Activated CD4-positive, alpha-beta T cell treated with anti-CD3 and anti-CD28 coated beads, Interleukin-10, Interleukin-2, amounts not matched to agents 100 ng/mL and 50 ng/mL, durations not matched to agents 16 hours and 8 hours (primary cell): ENCODE data around the gene PPP6R2.
"Not testable (repeated sequence)": the region's sequence is repeated elsewhere in the genome, so short reads cannot be mapped to it uniquely, and the experiment has no call there.

Experiments
- DNase-seq: peaks from one replicate; pipeline ENCODE4 v3.0.0-alpha.2; 2020

The PPP6R2 gene

DNA sequence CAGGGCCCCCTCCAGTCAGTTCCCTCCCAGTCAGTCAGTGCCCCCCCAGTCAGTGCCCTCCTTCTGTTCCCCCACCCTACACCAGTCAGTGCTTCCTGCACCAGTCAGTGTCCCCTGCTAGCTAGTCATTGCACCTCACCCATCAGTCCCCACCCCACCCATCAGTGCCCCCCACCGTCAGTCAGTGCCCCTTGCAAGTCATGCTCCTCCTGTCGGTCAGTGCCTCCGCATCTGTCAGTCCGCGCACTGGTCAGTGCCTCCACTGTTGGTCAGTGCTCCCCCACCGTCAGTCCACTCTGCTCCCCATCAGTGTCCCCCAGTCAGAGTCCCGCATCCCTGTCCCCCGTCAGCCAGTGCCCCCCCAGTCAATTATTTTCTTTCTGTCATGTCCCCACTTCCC, 3.3 kb downstream of the PPP6R2 start:
- DNase-seq = no peak

DNA sequence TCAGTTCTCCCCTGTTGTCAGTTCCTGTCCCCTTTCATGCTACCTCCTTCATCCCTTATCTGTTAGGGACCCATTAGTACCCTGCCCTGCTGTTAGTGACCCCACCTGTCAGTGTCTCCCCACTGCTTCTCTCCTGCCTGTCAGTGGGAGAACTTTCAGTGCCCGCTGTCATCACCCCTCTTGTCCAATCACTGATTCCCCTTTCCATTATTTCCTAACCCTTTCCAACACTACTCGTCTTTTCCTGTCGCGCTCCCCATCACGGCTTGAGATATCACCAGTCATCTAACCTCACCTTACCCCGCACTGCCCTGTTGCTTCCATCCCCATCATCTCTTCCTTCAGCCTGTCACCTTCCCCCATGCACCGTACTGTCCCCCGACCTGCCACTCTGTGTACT, 4.0 kb downstream of the PPP6R2 start:
- no peak for DNase-seq

DNA sequence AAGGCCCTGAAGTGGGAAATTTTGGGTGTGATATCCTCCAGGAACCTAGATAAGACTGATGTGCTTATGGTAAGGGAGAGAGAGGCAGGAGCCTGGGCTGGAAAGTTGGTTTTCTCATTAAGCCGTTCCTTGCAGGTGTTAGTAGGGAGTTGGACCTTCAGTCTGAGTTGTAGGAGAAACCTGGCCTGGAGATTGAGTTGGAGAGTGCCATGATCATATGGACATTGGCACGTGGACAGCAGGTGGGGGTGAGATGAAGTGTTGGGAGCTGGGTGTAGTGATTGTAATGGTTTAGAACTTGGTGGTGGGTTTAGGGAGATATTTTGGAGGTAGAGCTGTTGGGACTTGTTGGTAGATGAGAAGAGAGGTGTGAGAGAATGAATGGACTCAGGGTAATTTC, 4.9 kb downstream of the PPP6R2 start:
- DNase-seq = no peak

DNA sequence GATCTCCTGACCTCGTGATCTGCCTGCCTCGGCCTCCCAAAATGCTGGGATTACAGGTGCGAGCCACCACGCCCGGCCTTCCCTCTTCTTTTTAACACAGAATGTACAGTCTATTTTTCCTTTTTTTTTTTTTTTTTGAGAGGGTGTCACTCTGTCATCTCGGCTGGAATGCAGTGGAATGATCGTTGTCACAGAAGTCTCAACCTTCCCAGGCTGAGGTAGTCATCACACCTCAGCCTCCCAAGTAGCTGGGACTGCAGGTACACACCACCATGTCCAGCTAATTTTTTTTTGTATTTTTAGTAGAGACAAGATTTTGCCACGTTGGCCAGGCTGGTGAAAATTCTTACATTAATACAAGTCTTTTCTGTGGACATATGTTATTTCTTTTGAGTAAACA, 13.1 kb downstream of the PPP6R2 start:
- DNase-seq = no peak

DNA sequence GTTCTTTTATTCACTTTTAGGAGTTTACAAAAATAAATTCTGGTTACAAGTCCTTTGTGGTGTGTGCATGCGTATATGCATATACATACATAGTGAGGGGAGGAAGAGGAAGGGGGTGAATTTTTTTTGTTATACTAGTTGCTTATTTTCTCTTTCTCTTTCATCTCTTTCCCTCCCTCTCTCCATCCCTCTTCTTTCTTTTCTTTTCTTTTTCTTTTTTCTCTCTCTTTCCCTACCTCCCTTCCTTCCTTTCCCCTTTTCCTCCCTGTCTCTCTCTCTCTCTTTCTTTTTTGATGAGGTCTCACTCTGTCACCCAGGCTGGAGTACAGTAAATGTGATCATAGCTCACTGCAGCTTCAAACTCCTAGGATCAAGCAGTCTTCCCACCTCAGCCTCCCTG, 14.1 kb downstream of the PPP6R2 start:
- no peak for DNase-seq

DNA sequence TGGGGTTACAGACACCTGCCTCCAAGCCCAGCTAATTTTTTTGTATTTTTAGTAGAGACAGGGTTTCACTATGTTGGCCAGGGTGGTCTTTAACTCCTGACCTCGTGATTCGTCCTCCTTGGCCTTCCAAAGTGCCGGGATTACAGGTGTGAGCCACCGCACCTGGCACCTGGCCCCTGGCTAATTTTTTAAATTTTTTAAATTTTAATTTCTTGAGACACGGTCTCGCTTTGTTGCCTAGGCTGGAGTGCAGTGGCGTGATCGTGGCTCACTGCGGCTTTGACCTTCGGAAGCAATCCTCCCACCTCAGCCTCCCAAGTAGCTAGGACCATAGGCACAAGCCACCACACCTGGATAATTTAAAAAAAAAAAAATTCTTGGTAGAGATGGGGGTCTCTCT, 14.6 kb downstream of the PPP6R2 start:
- no peak for DNase-seq

DNA sequence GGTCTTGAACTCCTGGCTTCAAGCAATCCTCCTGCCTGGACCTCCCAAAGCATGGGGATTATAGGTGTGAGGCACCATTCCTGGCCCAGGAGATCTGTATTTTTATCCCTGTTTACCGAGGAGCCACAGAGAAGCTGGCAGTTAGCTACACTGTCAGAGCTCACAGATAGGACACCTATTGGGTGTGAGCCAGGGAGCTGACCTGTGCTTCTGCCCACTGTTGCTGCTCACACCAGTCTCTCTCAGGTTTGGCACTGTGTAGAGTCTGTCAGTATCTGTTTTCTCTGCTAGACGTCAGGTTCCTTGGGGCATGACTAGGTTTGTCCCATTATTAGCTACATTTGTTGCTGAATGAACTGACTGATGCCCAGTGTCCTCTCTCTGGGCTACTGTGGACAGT, 17.5 kb downstream of the PPP6R2 start:
- DNase-seq = no peak

DNA sequence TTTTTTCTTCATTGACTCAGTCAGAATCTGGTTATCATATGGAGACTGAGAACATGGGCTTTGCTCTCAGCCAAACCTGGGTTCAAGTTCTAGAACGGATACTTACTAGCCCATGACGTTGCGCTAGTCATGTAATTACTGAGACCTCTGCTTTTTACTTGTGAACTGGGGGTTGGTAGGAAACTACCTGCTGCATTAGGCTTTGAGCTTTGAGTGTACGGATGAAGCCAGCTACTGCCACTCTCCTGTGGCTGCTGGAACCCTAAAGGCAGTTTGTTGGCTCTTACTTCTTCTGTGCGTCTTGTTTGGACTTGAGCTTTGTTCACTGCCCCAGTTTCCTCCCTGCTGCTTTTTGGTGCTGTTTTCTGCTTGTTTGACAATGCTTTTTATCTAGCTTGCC, 18.1 kb downstream of the PPP6R2 start:
- DNase-seq = peak; percentile 42

DNA sequence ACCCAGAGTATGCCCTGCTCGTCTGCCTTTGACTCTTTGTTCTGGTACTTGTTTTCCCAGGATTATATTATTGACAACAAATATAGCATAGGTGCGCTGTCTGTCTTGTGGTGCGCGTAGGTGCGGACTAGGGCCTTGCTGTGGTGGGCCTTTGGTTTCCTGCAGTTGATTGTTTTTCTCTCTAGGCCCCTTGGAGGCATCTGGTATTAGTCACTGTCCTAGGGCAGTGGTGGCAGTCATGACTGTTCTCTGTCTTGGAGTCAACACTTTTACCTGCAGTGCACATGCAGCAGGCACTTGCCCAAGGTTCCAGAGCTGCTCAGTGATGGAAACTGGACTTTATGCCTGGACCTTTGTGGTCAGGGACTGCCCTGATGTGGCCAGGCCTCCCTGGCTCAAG, 18.6 kb downstream of the PPP6R2 start:
- peak; percentile 64 for DNase-seq

DNA sequence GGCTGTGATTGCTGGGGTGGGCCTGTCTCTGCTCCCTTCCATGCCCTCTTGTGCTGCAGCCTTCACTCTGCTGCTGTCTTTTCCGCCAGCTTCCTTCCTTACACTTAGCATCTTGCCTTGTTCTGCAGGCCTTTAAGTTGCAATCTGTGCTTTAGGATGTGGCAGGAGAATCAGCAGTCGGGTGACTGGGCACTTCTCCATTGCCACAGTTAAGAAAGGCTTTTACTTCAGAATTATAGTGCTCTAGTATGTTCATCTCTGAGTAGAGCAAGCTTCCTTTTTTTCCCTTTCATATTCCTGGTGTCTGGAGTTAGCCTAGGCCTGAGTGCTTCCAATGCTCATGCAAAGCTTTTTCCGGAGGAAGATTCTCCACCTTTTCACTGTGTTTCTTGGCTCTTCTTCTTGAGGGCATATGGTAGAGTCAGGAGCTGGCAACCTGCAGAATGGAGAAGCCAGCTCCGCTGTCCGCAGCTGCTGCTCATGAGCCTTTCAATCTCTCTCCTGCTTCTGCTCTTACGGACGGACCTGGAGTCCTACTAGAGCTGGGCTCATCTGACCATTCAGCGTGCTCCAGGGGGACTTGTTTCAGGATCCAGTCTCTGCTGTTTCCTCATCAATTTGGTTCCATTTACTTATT, 20.2 kb downstream of the PPP6R2 start:
- DNase-seq = no peak

DNA sequence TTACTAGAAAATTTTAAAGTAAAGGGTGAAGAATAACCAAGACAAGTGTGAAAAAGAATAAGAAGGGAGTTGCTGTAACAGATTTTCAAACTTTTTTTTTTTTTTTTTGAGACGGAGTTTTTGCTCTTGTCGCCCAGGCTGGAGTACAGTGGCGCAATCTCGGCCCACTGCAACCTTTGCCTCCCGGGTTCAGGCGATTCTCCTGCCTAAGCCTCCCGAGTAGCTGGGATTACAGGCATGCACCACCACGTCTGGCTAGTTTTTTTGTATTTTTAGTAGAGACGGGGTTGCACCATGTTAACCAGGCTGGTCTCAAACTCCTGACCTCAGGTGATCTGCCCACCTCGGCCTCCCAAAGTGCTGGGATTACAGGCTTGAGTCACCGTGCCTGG, 20.7 kb downstream of the PPP6R2 start:
- not testable (repeated sequence) for DNase-seq

DNA sequence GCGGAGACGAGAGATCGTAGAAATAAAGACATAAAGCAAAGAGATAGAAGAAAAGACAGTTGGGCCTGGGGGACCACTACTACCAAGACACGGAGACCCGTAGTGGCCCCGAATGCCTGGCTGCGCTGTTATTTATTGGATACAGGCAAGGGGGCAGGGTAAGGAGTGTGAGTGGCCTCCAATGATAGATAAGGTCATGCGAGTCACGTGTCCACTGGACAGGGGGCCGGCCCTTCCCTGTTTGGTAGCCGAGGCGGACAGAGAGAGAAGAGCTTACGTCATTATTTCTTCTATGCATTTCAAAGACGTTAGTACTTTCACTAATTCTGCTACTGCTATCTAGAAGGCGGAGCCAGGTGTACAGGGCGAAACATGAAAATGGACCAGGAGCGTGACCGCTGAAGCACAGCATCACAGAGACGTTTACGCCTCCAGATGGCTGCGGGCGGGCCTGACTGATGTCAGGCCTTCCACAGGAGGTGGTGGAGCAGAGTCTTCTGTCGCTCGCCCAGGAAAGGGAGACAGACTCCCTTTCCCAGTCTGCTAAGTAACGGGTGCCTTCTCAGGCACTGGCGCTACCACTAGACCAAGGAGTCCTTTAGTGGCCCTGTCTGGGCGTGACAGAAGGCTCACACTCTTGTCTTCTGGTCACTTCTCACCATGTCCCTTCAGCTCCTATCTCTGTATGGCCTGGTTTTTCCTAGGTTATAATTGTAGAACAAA, 24.8 kb downstream of the PPP6R2 start:
- no peak for DNase-seq

DNA sequence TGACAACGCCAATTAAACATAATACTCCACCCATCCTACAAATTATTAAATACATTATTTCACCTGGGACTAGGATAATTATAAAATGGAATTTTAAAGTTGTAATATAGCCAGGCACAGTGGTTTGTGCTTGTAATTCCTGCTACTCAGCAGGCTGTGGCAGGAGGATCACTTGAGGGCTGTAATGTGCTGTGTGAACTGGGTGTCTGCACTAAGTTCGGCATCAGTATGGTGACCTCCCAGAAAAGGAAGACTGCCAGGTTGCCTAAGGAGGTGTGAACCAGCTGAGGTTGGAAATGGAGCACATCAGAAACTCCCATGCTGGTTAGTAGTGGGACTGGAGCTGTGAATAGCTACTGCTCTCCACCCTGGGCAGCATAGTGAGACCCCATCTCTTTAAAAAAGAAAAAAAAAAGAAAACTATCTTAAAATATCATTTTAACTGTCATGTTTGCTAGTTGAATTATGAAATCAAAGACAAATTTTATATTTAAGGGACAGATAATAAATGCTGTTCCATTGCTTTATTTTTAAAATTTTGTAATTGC, 28.0 kb downstream of the PPP6R2 start:
- no peak for DNase-seq

DNA sequence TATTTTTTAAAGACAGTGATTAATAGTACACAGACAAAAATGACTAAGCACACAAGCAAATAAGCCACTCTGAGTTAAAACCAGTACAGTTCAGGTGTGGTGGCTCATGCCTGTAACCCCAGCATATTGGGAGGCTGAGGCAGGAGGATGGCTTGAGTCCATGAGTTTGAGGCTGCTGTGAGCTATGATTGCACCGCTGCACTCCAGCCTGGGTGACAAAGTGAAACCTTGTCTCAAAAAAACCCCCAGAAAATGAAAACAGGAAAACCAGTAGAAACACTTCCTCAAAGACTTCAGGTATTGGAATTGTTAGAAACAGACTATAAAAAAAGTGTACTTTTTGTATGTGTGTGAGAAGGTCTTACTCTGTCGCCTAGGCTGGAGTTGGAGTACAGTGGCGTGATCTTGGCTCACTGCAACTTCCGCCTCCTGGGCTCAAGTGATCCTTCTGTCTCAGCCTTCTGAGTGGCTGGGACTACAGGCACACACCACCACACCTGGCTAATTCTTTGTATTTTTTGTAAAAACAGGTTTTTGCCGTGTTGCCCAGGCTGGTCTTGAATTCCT, 33.0 kb downstream of the PPP6R2 start:
- DNase-seq = peak; percentile 26

DNA sequence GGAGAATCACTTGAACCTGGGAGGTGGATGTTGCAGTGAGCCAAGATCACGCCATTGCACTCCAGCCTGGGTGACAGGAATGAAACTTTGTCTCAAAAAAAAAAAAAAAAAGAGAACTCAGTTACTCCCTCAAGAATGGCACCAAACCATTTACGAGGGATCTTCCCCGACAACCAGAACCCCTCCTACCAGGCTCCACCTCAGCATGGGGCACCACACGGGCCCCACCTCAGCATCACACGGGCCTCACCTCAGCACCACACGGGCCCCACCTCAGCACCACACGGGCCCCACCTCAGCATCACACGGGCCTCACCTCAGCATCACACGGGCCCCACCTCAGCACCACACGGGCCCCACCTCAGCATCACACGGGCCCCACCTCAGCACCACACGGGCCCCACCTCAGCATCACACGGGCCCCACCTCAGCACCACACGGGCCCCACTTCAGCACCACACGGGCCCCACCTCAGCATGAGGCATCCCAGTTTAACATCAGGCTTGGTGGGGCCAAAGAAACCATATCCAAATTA, 38.0 kb downstream of the PPP6R2 start:
- DNase-seq = not testable (repeated sequence)

DNA sequence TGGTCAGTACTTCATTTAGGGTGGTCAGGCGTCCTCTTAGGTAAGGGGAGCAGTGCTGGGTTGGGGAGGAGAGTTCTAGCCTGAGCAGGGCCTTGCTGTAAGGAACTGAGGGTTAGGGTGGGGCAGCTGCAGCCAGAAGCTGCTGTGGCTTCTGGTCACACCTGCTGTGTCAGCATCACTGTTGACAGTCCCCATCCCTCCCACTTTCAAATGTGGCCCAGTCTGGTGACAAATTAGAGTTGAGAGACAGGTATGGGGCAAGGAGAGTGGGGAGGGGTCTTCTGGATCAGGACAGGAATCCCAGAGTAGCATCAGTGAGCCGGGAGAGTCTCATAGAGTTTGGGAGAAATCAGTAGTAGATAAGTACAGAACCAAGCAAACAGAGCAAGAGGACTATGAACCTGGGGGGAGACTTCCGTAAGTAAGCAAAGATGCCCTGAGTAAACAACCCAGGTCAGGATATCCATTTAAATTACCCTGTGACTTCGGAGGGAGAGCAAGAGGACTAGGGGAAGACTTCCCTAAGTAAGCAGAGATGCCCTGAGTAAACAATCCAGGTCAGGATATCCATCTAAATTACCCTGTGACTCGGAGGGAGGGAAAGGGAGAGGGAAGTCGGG, 53.7 kb downstream of the PPP6R2 start:
- DNase-seq = no peak

DNA sequence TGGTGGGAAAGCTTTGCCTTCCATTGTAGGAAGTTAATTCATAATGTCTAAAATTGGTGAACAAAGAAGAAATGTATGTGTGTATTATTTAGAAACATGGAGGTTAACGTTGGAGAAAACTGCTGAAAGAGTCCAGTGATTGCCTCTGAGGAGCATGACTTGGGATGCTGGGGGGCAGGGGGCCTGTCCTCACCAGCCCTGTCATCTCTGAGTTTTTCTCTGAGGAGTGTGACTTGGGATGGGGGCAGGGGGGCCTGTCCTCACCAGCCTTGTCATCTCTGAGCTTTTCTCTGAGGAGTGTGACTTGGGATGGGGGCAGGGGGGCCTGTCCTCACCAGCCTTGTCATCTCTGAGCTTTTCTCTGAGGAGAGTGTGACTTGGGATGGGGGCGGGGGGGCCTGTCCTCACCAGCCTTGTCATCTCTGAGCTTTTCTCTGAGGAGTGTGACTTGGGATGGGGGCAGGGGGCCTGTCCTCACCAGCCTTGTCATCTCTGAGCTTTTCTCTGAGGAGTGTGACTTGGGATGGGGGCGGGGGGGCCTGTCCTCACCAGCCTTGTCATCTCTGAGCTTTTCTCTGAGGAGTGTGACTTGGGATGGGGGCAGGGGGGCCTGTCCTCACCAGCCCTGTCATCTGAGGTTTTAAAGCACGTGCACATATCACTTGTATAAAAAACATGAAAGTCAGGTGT, 54.4 kb downstream of the PPP6R2 start:
- DNase-seq = not testable (repeated sequence)

DNA sequence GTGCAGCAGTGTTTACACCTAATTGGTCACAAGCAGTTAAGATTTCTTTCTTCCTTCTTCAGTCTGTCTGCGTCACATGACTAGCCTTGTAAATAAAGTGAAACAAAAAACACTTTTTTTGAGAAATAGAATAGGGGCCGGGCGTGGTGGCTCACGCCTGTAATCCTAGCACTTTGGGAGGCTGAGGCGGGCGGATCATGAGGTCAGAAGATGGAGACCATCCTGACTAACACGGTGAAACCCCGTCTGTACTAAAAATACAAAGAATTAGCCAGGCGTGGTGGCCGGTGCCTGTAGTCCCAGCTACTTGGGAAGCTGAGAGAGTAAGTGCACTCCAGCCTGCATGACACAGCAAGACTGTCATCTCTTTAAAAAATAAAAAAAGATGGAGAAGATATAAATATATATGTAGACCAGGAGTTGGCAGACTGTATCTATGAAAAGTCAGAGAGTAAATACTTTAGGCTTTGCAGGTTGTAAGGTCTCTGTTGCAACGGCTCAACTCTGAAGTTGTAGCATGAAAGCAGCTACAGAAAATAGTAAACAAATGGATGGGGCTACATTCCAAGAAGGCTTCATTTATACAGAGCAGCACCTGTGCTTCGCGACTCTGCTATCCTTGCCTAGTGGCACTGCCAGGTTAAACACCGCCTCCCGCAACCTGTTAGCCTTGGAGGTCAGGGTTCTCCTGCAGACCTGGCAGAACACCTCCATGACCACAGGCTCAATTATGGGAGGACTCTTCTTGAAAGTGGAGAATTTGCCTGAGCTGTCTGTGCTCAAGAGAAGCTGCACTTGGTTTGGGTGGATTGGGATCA, 55.9 kb downstream of the PPP6R2 start:
- DNase-seq = no peak

DNA sequence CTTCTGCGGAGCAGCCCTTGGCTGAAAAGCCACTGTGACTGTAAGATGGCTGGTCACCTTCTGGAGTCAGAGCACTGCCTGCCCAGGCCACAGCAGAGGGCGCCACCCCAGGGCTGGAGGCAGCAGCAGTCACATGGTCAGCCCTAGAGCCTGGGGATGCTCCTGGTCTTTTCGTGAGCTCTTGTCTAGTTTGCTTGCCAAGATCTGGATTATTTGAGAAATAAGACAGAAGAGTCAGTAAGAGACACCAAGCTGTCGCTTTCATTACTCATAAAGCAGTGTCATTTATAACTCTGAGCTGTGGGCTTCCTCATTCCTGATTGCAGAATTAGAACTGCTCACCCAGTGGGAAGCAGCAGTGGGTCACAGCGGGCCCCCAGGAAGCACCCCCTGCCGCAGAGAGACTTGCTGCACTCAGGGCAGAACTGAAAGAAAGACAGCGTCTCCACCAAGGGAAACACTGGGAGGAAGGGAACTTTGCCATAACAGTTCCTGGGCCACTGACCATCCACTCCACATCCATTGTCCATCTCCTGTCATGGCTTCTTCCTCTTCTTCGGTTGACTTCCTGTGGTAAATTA, 56.7 kb downstream of the PPP6R2 start:
- peak; percentile 23 for DNase-seq

DNA sequence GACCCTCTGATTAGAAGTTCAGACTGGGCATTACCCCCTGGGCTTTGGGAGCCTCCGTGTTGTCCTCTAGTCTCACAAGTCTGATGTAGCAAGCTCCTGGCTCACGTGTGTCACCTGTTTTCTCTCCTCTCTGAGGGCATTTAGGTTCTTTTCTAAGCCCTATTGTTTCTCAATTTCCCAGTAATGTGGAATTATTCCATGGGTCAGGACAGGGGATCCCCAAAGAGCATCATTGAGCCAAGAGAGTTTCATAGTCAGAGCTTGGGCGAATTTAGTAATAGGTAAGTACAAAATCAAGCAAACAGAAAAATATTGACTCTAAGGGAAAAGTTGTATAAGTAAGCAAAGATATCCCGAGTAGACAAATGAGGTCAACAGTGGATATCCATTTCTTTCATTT, 57.3 kb downstream of the PPP6R2 start:
- no peak for DNase-seq

DNA sequence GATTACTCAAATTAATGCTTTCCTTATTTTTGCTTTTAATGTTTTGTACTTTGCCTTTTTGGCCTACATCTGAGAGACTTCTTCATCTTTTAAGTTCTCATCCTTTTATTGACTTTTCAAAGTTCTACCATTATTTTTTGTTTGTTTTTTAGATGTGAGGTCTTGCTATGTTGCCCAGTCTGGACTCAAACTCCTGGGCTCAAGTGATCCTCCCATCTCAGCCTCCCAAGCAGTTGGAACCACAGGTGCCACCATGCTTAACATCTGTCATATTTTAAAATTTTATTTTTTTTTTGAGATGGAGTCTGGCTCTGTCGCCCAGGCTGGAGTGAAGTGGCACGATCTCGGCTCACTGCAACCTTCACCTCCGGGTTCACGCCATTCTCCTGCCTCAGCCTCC, 57.8 kb downstream of the PPP6R2 start:
- DNase-seq = no peak

DNA sequence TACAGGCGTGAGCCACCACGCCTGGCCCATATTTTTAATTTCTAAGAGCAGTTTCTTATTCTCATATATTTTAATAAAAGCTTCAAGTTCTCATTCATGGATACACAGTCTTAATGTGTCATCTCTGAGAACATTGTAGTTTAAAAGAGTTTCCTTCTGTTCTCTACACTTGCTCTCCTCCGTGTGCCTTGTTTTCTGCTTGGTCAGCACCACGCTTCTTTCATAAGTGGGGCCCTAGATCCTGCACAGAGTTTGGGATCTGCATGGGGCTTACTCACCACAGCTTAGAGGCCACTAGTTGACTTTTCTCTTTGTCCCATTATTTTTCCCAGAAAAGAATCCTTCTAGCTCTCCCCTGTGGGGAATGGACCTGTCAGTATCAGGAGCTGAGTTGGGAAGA, 58.8 kb downstream of the PPP6R2 start:
- DNase-seq = no peak
